GM19452 (cell line): ENCODE measurements around the gene IFNG-AS1.

Experiments used
- ATAC-seq: cut with Tn5 transposase; IDR thresholded peaks from one replicate; pipeline ENCODE4 v1.9.1; 2021; ENCODE audit not compliant: unreplicated experiment

Gene IFNG-AS1

GRCh38 chr12:68034567-68034966 lies 45.3 kb downstream of the IFNG-AS1 start:
- no peak for ATAC-seq

- no peak for ATAC-seq
Measured at GRCh38 chr12:68036642-68037041, 47.4 kb downstream of the IFNG-AS1 start.

GRCh38 chr12:68037616-68038255 lies 48.5 kb downstream of the IFNG-AS1 start:
- ATAC-seq: no peak

- ATAC-seq: no peak
Measured at GRCh38 chr12:68038650-68039049, 49.4 kb downstream of the IFNG-AS1 start.

- peak; percentile 48 for ATAC-seq
Measured at GRCh38 chr12:68040450-68041075, 51.3 kb downstream of the IFNG-AS1 start.

GRCh38 chr12:68042212-68042699 lies 53.0 kb downstream of the IFNG-AS1 start:
- peak; percentile 59 for ATAC-seq

- ATAC-seq: no peak
Measured at GRCh38 chr12:68043435-68043834, 54.2 kb downstream of the IFNG-AS1 start.

- no peak for ATAC-seq
Measured at GRCh38 chr12:68048648-68049297, 59.5 kb downstream of the IFNG-AS1 start.

- ATAC-seq: no peak
Measured at GRCh38 chr12:68056300-68056699, 67.1 kb downstream of the IFNG-AS1 start.

GRCh38 chr12:68063900-68064590 lies 74.8 kb downstream of the IFNG-AS1 start:
- ATAC-seq: no peak

- ATAC-seq: no peak
Measured at GRCh38 chr12:68065163-68065562, 75.9 kb downstream of the IFNG-AS1 start.

- no peak for ATAC-seq
Measured at GRCh38 chr12:68065687-68066086, 76.4 kb downstream of the IFNG-AS1 start.

- ATAC-seq: no peak
Measured at GRCh38 chr12:68067762-68068376, 78.6 kb downstream of the IFNG-AS1 start.

- ATAC-seq: no peak
Measured at GRCh38 chr12:68069275-68069674, 80.0 kb downstream of the IFNG-AS1 start.
